ENCODE measurements around the gene OR6J1.

OR6J1 gene

GRCh38 chr14:22667881-22668280 lies 23.7 kb upstream of the OR6J1 start:
- POLR2A ChIA-PET, result no interaction called here
- TF ChIP-seq BCL6B (tag by site-specific recombination; IDR thresholded peaks at IDR 0.05) (no peak), GLI2 (tag by site-specific recombination; IDR thresholded peaks at IDR 0.05; ENCODE audit: borderline replicate concordance, low read depth) (no peak), BCL11B (tag by site-specific recombination; IDR thresholded peaks at IDR 0.05; ENCODE audit: low read depth) (no peak), GFI1B (tag by site-specific recombination; IDR thresholded peaks at IDR 0.05) (no peak), ZSCAN23 (tag by site-specific recombination; IDR thresholded peaks at IDR 0.05) (no peak), ZIC2 (tag by site-specific recombination; IDR thresholded peaks at IDR 0.05) (no peak), SALL2 (tag by site-specific recombination; IDR thresholded peaks at IDR 0.05; ENCODE audit: borderline replicate concordance) (no peak), KLF8 (tag by site-specific recombination; IDR thresholded peaks at IDR 0.05) (no peak), ZNF561 (tag by site-specific recombination; IDR thresholded peaks at IDR 0.05; ENCODE audit: borderline replicate concordance) (no peak), ZNF211 (tag by site-specific recombination; IDR thresholded peaks at IDR 0.05; ENCODE audit: low read depth) (no peak), ZNF184 (tag by site-specific recombination; IDR thresholded peaks at IDR 0.05) (no peak), ZNF19 (tag by site-specific recombination; IDR thresholded peaks at IDR 0.05; ENCODE audit: low read depth) (no peak)

DNA sequence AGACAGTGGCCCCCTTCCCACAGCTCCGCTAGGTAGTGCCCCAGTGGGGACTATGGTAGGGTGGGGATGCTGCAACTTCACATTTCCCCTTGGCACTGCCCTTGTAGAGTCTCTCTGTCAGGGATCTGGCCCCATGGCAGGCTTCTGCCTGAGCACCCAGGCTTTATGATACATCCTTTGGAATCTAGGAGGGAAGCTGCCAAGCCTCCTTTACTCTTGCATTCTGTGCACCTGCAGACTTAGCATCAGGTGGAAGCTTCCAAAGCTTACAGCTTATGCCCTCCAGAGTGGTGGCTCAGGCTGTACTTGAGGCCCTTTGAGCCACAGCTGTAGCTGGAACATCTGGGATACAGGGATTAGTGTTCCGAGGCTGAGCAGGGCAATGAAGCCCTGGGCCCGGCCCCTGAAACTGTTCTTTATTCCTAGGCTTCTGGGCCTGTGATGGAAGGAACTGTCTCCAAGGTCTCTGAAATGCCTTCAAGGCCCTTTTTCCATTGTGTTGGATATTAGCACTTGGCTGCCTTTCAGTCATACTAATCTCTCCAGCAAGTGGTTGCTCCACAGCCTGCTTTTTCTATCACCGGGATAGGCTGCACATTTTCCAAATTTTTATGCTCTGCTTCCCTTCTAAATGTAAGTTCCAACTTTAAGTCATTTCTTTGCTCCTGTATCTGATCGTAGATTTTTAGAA lies 22.2 kb upstream of the OR6J1 start:
- no peaks in the 10 kb centered on the region for H3K9me3 ChIP-seq (ENCODE audit: control insufficient read depth, insufficient read depth, low read depth, low read length)
- H3K36me3 ChIP-seq (ENCODE audit: control insufficient read depth in 2 of 2, insufficient read depth in 1 of 2, low read length in 2 of 2), result no peaks in the 10 kb centered on the region
- H3K4me1 ChIP-seq (ENCODE audit: control insufficient read depth, insufficient read depth, low read length), result peaks cover 7% of the 10 kb centered on the region
- no peak overlapping the region for H3K27ac ChIP-seq (ENCODE audit: extremely low read depth, low read depth, low read length)
- ChIA-PET CTCF (no interaction called here), POLR2A (no interaction called here)
- TF ChIP-seq ZNF394 (tag by site-specific recombination; IDR thresholded peaks at IDR 0.05; ENCODE audit: borderline replicate concordance), result no peak
- no peak for TF ChIP-seq ZNF747 (tag by site-specific recombination; IDR thresholded peaks at IDR 0.05)
- no peak for TF ChIP-seq ZNF140 (tag by site-specific recombination; IDR thresholded peaks at IDR 0.05)
- no peak for TF ChIP-seq FEZF1 (tag by site-specific recombination; IDR thresholded peaks at IDR 0.05)
- TF ChIP-seq ZBTB21 (tag by site-specific recombination; IDR thresholded peaks at IDR 0.05), result no peak
- no peak for TF ChIP-seq REPIN1 (tag by site-specific recombination; IDR thresholded peaks at IDR 0.05; ENCODE audit: low read depth)
- TF ChIP-seq INSM2 (tag by site-specific recombination; IDR thresholded peaks at IDR 0.05), result no peak
- no peak for TF ChIP-seq ZNF530 (tag by site-specific recombination; IDR thresholded peaks at IDR 0.05; ENCODE audit: low read depth)
- no peak overlapping the region for H3K4me3 ChIP-seq (ENCODE audit: low read depth, low read length)

More at GRCh38 chr14:22667881-22668280, 23.7 kb upstream of the OR6J1 start:
- H3K4me3 ChIP-seq (ENCODE audit: low read depth, low read length), result no peak overlapping the region
- H3K4me1 ChIP-seq (ENCODE audit: control insufficient read depth, insufficient read depth, low read length), result peaks cover 7% of the 10 kb centered on the region
- H3K9me3 ChIP-seq (ENCODE audit: control insufficient read depth, insufficient read depth, low read depth, low read length), result no peaks in the 10 kb centered on the region
- no peaks in the 10 kb centered on the region for H3K36me3 ChIP-seq (ENCODE audit: control insufficient read depth in 2 of 2, insufficient read depth in 1 of 2, low read length in 2 of 2)
- H3K27ac ChIP-seq (ENCODE audit: extremely low read depth, low read depth, low read length), result no peak overlapping the region
- CTCF ChIA-PET, result interaction anchor here (0.9 kb wide), 1 partner anchor 155 kb away, joined by 3 read pairs; no protein-coding TSS in a partner anchor

DNA sequence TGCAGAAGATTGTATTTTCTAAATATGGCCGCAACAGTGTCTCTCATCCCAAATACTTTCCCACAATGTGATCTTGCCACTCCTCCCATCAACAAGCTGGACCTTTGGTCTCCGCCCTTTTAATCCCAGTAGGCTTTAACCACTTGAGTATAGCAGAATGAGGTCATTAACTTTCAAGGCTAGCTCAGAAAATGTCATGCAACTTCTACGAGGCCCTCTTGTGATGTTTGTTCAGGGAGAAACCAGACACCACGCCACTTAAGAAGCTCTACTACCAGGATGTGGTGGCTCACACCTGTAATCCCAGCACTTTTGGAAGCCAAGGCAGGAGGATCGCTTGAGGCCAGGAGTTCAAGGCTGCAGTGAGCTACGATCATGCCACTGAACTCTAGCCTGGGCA lies 20.1 kb upstream of the OR6J1 start:
- H3K36me3 ChIP-seq (ENCODE audit: control insufficient read depth in 2 of 2, insufficient read depth in 1 of 2, low read length in 2 of 2), result no peaks in the 10 kb centered on the region
- ChIA-PET POLR2A (interaction anchor here (0.8 to 1.1 kb wide), 3 partner anchors 8 to 102 kb away, joined by 3 to 5 read pairs (median 4); partner anchors contain the start of gene OXA1L), CTCF (interaction anchor here (0.6 to 2.3 kb wide), 6 partner anchors 11 to 107 kb away, joined by 3 to 11 read pairs (median 4); no protein-coding TSS in a partner anchor)
- H3K4me1 ChIP-seq (ENCODE audit: control insufficient read depth, insufficient read depth, low read length), result peaks cover 7% of the 10 kb centered on the region
- H3K27ac ChIP-seq (ENCODE audit: extremely low read depth, low read depth, low read length), result no peak overlapping the region
- no peaks in the 10 kb centered on the region for H3K9me3 ChIP-seq (ENCODE audit: control insufficient read depth, insufficient read depth, low read depth, low read length)
- no peak overlapping the region for H3K4me3 ChIP-seq (ENCODE audit: low read depth, low read length)
- peak; percentile 77; the same call in 1 of the 2 replicates for TF ChIP-seq SCRT1 (tag by site-specific recombination; IDR thresholded peaks at IDR 0.05; ENCODE audit: borderline replicate concordance)
- TF ChIP-seq ZNF157 (tag by site-specific recombination; IDR thresholded peaks at IDR 0.05), result no peak
- TF ChIP-seq REPIN1 (tag by site-specific recombination; IDR thresholded peaks at IDR 0.05; ENCODE audit: low read depth), result no peak
- TF ChIP-seq ZNF639 (tag by site-specific recombination; IDR thresholded peaks at IDR 0.05), result peak; percentile 79; the same call in 1 of the 2 replicates
